ENCODE data around the gene ZNF57. TPM values are rescaled to one million over a fixed set of nuclear protein-coding genes. Genes with fewer than 3 reads are reported as not detected.

ZNF57 gene
- total and polyA plus RNA-seq, 2 of the 13 experiments (the other 11 are each of a cell fraction or from before 2014, with no cell fraction given) = 6.6 to 17.5 TPM

- no peak for TF ChIP-seq USF2 (IDR thresholded peaks at IDR 0.05; ENCODE audit: low read depth, low read length)
- TF ChIP-seq USF2 (CRISPR knock-in tag; IDR thresholded peaks at IDR 0.05; ENCODE audit: borderline replicate concordance) = no peak
- no peak for TF ChIP-seq ZMYM3 (CRISPR knock-in tag; IDR thresholded peaks at IDR 0.05)
- 0 out of 4 replicates have a peak, but pooled peaks of 1 of the 2 experiments have one; percentile 57 for TF ChIP-seq KLF16 (CRISPR knock-in tag; IDR thresholded peaks at IDR 0.05)
- TF ChIP-seq ZNF562 (CRISPR knock-in tag; IDR thresholded peaks at IDR 0.05; ENCODE audit: borderline replicate concordance) = no peak
- TF ChIP-seq HDAC2 (CRISPR knock-in tag; IDR thresholded peaks at IDR 0.05) = peak; percentile 27; the same call in 1 of the 2 replicates
- TF ChIP-seq ZNF841 (CRISPR knock-in tag; IDR thresholded peaks at IDR 0.05; ENCODE audit: borderline replicate concordance) = no peak
- no peak; the same call in 1 of the 2 replicates for TF ChIP-seq ZNF558 (CRISPR knock-in tag; IDR thresholded peaks at IDR 0.05; ENCODE audit: borderline replicate concordance)
- TF ChIP-seq ZNF589 (CRISPR knock-in tag; conservative IDR thresholded peaks at IDR 0.05) = no peak
- no peak for TF ChIP-seq CREBL2 (CRISPR knock-in tag; IDR thresholded peaks at IDR 0.05; ENCODE audit: borderline replicate concordance)
- peak; percentile 57; the same call in 1 of the 2 replicates for TF ChIP-seq CEBPZ (IDR thresholded peaks at IDR 0.05; ENCODE audit: low read length)
- TF ChIP-seq E2F2 (CRISPR knock-in tag; IDR thresholded peaks at IDR 0.05; ENCODE audit: borderline replicate concordance) = no peak
- peak; percentile 53; the same call in 1 of the 2 replicates for TF ChIP-seq ZNF225 (CRISPR knock-in tag; IDR thresholded peaks at IDR 0.05)
- TF ChIP-seq TFAP4 (IDR thresholded peaks at IDR 0.05; ENCODE audit: borderline replicate concordance, low read depth) = peak; percentile 58; the same call in 1 of the 2 replicates
- TF ChIP-seq RFXAP (CRISPR knock-in tag; IDR thresholded peaks at IDR 0.05; ENCODE audit: borderline replicate concordance) = peak; percentile 99
- no peak for TF ChIP-seq TRAFD1 (CRISPR knock-in tag; IDR thresholded peaks at IDR 0.05; ENCODE audit: borderline replicate concordance)
- TF ChIP-seq KDM5B (CRISPR knock-in tag; IDR thresholded peaks at IDR 0.05; ENCODE audit: borderline replicate concordance) = peak; percentile 71; the same call in 1 of the 2 replicates
These were observed 33.4 kb upstream of the ZNF57 start, which contains the start of gene ZNF556 (continued) for GRCh38 chr19:2867025-2867991.
